Hematopoietic multipotent progenitor cell (in vitro differentiated cells): ENCODE data around the gene STK11. TPM values are rescaled to one million over a fixed set of nuclear protein-coding genes. Genes with fewer than 3 reads are reported as not detected.

ENCODE experiments used
- DNase-seq, 3 donors: peaks; one replicate each; pipeline ENCODE4 v3.0.0-alpha.2; 2011 to 2015; ENCODE audit warnings: low read depth in 2 of 3, low spot score in 2 of 3
- total RNA-seq: library from RNA; depleted of rRNA; stranded (reverse); fragments of >200 nt; gene quantifications from one replicate; pipeline ENCODE4 v1.2.3, GENCODE V29; 2012

The STK11 gene
- total RNA-seq, 1 donor: 104 TPM

DNA sequence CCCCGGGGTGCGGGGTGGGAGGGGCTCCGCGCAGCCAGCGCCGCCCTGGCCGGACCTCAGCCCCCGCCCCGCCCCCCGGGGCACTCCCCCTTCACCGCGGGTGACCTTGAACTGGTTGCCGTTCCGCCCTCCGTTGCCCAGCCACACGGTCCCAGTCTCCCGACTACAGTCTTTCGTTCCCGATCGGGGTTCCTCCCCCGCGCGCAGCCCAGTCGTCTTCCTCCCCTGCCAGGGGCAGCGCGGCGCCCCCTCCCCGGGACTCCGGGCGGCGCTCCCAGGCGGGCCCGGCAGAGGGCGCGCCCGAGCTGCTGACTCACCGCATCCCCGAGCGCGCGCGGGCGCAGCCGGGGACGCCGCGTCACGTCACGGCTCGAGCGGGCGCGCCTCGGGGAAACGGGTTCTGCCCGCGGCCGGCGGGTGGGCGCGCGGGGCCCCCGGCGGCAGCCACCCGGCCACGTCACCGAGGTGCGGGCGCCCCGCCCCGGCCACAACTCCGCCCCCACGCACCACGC is 43.3 kb downstream of the STK11 start:
- peak; percentile 81 to 87 (median 81) for DNase-seq

DNA sequence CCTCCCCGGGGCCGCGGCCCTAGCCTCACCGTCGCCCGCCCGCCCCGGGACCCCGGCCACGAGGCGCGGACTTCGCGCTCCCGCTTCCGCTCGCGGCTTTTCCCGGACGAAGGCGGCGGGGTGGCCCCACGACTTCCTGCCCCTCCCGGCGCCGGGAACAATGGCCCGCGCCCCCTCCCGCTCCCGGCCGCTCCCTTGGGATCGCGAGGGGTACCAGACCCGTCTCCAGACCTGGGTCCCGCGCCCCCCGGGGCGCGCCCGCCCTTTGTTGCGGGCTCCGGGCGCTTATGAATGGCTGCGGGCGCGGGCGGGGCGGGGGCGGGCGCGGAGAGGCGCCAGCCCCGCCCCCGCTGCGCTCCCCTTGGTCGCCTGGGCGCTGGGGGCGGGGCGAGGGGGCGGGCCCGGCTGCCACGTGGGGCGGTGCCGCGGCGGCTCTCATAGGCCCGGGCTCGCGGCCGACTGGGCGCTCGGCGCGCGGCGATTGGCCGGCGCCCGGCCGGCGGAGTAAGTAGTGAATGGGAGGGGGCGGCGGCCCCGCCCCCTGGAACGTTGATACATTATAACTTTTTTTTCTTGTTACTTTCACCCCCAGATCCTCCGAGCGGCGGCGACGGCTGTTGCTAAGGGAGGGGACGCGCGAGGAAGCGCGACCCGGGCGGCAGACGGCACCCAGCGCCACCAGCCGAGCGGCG is 43.9 kb downstream of the STK11 start:
- peak; percentile 93 to 96 (median 95) for DNase-seq

DNA sequence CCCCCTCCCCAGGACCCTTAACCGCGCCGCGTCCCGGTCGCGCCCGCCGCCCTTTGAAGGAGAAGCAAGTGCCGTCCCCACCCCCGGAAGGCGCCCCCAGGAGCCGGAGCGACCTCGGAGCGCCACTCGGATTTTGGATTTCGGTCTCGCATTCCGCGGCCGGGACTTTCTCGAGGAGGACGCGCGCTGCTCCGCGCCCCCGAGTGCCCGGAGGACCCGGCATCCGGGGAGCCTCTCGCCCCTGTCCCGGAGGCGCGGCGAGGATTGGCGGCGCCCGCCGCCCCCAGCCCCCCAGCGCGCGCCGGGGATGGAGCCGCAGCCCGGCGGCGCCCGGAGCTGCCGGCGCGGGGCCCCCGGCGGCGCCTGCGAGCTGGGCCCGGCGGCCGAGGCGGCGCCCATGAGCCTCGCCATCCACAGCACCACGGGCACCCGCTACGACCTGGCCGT is 44.4 kb downstream of the STK11 start:
- DNase-seq: no peak

DNA sequence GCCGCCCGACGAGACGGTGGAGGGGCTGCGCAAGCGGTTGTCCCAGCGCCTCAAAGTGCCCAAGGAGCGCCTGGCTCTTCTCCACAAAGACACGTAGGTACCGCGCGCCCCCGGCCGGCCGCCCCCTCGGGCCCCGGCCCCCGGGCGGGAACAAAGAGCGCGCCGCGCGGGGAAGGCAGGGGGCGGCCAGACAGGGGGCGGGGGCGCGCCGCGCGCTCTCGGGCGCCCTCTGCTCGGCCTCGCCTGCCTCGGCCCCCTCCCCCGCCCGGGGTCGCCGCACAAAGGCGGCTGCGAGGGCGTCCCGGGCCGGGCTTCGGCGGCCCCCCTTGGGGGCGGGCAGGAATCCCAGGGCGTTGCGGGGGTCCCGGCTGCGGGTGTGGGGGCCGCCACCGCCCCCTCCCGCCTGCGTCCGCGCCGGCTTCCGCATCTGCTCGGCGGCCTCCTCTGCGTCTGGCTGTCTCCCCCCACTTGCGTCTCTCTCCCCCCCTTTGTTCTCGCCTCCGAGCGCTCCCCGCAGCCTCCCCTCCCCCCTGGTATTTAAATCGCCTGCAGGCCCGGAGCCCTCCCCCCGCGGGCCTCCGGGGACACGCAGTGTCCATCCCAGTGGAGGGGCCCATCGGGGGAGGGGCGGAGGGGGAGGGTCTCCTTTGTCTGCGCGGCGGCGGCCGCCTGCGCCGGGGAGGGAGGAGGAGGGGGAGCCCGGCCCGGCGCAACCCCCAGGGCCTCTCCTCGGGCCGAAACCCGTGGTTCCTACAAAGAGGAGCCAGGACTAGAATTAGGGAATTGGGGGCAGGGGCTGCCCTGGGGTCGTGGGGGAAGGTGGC is 45.1 kb downstream of the STK11 start:
- peak in 2 of 3 donors; percentile 43 to 48 for DNase-seq

DNA sequence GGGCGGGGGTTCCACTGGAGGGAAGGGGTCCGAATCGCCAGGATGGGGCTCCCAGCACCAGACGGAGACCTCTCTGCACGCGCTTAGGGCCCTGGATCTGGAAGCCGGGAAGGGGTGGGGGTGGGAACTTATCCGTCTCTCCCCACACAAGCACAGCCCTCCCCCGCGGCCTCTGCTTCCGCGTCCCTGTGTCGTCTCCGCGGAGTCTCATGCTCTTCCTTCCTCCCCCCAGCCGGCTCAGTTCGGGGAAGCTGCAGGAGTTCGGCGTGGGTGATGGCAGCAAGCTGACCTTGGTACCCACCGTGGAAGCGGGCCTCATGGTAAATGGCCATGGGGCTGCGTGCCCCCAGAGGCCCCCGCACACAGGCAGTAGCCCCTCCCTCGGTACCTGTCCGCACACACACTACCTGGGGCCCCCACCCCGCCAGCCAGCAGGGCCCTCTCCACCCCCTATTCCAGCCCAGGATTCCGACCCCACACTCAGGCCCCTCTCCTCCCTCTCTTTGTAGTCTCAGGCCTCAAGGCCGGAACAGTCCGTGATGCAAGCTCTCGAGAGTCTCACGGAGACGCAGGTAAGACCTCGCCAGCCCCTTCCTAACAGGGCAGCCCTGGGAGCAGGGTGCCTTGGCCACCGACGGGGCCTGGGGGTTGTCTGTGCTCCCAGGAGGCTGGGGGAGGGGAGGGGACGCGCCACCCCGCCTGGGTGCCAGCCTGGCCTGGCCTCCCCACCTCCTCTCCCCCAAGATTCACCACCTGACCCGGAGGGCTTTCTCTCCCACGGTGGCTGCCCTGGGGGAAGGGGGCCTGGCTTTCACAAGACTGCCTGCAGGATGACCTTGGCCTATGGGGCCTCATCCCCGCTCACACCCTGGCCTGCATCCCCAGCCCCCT is 46.0 kb downstream of the STK11 start:
- peak in 1 of 3 donors; percentile 57 for DNase-seq

DNA sequence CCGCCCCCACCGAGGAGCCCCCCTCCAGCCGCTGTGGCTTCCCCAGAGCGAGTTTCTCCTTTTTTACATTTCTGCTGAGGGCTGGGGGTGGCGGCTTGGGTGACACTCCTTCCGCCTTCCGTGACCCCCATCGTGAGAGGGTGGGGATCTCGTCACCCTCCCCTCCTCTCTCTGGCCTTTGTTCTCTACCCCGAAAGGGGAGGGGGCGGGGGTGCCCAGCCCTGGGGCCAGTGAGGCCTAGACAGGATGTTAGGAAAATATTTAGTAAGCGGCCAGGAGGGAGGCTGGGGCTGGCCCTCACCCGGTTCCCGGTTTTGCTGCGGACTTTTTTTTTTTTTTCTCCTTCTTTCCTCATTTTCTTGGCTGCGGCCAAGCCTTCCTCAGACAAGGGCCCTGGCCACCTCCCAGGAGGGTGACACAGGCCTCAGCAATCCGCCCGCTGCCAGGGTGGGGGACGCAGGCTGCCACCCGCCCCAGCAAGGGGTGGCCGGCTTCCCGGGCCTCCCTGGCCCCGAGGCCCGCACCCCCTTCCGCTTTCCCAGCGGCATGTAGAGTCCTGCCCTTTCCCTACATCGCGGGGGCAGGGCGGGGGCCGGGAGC is 46.7 kb downstream of the STK11 start:
- DNase-seq: peak in 2 of 3 donors; percentile 92 to 97

DNA sequence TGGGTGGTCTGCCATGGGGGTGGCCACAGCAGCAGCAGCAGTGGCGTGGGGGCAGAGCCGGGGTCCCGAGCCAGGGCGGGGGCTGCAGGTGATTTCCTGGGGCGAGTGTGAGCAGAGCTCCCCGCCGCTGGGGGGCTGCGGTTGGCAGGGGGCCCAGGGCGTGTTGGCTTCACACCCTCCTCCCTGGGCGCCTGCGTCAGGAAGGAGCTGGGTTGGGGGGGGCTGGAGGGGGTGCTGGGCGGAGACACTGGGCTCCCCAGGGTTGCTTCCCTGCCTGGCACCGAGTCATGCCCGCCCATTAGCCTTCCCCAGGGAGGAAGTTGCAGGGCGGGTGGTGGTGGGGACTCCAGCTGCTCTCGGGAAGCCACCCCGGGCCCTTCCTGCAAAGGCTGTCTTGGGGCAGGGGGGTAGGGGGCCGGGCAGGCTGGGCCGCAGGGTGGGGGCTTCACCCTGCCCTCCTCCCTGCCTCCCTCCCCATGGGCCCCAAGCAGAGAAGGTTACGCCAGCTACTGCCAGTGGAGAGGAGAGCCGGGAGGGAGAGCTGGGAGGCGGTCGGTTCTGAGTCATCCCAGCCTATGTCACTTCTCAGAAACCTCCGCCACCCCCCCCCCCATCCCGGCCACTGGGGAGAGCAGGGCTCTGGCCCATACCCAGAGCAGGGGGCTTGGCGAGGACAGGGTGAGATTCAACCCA is 47.4 kb downstream of the STK11 start:
- peak in 2 of 3 donors; percentile 92 to 95 for DNase-seq

DNA sequence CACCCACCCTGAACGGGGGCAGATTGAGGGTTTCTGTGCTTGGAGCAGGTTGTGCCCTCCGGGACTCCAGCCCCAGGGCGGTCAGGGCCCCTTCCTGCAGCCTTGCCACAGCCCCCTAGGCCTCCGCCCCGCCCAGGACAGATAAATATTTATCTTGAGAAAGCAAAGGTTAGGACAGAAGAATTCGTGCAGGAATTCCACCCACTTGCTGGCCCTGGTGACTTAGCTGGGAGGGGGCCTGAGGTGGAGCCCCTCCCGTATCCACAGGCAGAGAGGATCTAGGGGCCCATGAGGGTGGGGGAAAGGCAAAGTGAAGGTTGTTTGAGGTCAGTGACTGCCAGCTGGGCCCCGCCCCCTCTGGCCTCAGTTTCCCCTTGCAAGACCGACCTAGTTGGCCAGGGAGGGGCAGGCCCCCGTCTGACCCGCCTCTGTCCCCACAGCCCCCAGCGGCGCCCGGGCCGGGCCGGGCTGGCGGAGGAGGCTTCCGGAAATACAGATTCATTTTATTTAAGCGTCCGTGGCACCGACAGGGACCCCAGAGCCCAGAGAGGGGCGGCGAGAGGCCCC is 48.0 kb downstream of the STK11 start:
- no peak for DNase-seq

DNA sequence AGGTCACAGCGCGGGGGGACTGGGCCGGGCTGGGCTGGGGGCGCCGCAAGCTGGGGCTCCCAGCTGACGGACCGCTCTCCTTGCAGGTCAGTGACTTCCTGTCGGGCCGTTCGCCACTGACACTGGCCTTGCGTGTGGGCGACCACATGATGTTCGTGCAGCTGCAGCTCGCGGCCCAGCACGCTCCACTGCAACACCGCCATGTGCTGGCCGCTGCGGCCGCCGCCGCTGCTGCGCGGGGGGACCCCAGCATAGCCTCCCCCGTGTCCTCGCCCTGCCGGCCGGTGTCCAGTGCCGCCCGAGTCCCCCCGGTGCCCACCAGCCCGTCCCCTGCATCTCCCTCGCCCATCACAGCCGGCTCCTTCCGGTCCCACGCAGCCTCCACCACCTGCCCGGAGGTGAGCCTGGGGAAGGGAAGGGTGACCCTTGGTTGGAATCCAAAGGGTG is 48.5 kb downstream of the STK11 start:
- no peak for DNase-seq

DNA sequence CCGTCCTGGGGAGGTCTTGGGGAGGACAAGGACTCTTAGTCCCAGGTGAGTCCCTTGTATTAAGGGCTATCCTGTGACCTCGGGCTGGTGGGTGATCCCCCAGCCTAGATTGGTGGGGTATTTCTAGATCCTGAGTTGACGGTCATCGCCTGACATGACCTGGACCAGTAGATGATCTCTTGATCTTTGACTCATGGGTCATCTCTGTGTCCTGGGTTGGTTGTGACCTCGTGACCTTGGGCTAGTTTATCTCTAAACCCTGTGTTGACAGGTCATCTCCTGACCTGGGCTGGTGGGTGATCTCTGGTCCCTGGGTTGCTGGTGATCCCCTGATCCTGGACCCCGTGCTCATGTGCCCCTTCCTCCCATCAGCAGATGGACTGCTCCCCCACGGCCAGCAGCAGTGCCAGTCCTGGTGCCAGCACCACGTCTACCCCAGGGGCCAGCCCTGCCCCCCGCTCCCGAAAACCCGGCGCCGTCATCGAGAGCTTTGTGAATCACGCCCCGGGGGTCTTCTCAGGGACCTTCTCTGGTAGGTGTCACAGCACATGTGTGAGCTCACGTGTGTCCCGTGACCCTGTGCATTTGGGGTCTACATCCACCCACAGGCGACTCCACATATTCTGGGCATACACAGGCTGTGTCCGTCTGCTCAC is 49.1 kb downstream of the STK11 start:
- DNase-seq: no peak

DNA sequence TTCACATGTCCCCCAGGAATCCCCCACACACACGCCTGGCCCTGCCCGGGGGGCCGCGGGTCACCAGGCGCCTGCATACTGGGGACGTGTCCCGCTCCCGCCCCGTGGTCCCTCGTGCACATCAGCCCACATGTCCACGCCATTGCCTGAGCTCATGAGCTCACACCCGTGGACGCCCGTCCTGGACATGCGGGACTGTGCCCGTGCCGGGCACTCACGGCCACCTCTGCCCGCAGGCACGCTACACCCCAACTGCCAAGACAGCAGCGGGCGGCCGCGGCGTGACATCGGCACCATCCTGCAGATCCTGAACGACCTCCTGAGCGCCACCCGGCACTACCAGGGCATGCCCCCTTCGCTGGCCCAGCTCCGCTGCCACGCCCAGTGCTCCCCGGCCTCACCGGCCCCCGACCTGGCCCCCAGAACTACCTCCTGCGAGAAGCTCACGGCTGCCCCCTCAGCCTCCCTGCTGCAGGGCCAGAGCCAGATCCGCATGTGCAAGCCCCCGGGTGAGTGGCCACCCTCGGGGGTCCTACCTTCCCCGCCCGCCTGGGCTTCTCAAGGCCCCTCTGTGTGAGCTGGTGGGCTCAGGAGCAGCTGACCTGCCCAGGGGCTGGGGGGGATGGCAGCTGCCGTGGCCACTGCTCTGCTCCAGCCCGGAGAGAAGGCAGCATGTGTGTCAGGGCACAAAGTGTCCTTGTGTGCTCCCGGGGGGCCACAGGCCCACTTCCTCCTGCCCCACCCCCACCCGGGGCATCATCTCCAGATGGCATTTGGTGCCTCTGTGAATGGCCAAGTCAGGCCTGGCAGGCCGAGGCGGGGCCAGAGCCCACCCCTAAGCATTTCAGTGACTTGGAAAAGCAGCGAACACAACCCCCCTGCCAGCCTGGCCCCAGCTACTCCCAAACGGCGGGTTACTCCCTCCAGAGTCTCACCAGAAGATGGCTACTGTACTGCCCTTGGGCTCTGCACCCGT is 49.9 kb downstream of the STK11 start:
- no peak for DNase-seq

DNA sequence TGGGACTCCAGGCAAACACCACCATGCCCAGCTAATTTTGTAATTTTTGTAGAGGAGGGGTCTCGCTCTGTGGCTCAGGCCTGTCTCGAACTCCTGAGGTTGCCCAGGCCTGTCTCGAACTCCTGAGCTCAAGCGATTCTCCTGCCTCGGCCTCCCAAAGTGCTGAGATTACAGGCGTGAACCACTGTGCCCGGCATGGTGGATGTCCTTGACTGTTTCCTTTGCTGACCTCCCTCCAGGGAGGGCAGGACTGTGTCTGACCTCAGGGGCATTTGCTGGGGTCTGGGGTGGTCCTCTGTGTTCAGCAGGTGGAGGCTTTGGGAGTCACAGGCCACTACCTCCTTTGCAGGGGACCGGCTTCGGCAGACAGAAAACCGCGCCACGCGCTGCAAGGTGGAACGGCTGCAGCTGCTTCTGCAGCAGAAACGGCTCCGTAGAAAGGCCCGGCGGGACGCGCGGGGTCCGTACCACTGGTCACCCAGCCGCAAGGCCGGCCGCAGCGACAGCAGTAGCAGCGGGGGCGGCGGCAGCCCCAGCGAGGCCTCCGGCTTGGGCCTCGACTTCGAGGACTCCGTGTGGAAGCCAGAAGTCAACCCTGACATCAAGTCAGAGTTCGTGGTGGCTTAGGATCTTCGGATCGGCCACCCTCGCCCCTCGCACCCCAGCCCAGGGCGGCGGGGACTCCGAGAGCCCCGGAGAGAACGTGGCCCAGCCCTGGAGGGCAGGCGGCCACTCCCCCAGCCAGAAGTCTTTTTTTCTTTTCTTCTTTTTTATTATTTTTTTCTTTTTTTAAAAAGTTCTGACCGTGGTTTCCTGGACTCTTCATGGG is 51.3 kb downstream of the STK11 start:
- no peak for DNase-seq

DNA sequence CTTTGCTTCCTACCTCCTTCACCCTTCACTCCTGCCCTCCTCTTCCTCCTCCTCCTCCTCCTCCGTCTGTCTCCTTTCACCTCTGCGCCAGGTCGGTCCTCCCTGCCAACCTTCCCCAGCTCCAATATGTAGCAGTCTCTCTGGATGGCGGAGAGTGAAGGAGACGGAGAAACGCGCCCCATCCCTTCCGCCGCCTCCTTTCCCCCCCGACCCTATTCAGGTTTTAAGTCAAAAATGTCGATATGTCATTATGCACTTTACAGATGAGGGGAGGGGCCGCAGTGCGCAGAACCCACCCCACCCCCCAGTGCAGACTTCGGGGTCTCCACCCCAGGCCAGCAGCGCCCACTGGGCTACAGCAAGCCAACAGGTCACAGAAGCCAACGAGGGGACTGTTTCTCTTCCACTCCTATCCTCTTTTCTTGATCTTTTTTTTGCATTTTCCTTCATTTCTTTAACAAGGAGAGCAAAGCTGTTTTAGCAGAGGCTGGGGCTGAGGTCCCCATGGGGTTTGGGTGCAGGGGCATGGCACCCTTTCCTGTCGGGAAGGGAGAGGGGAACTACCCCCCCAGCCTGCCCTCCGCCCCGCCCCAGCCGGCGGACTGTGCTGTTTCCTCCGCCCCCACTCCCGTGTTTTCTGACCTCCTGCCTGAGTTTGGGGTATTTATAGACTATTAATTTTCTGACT is 52.0 kb downstream of the STK11 start:
- no peak for DNase-seq

DNA sequence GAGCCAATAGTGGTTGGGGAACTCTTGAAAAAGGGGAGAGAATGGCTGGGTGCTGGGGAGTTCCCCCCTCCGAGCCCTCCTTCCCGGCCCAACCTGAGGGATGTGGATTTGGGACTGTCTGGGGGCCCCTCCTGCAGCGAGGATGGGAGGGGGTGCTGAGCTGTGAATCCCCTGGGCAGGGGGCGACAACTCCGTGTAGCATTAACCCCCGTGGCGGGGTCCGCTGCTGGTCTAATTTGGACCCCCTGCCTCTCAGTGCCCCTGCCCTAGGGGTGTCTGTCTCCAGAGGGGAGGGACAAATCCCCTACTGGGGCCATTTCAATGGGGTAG is 52.5 kb downstream of the STK11 start:
- DNase-seq: no peak

DNA sequence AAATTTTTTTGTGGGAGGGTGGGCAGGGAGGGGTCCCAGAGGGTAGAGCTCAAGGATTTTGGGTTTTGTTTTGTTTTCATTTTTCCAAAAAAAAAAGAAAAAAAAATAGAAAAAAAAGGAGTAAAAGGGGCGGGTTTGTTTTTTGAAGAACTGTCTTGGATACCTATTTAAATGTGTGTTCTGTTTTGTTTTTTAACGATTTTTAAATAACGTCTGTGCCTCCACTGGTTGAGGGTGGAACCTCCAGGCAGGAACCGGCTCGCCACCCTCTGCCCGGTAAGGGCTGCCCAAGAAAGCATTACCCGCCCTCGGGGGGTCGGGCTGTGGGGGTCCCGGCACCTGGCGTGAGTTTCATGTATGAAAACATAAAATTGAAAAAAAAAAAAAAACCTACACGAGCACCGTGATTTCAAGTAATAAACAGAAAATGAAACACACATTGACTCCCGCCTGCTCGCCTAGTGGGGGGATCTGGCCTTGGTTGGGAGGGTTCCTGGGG is 53.2 kb downstream of the STK11 start:
- no peak for DNase-seq

DNA sequence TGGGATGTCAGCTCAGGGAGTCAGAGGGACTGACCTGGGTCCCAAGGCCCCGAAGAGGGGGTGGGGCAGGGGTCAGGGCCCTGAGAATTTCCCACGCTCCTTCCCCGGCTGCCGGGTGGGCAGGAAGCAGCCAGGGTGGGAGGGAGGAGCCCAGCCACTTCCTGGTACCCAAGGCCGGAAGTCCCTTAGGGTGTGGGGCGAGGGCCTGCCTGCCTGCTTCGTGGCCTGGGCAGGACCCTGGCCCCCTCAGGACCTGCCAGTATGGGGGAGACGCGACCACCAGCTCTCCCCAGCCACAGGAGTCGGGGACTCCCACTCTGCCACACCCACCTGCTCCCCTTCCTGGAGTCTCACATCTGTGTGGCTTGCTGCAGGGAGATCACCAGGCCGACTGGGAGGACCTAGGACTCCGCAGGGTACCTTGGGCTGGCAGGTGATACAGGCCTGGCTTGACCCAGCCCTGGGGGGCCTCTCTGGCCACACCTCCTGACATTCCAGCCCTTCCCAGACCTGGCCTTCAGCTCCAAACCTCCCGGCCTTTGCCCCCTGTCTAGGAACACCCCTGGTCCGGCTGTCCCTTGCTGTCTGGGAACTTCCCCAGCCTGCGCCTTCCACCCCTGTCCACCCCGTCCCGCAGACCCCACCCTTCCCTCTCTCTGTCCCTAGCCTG is 53.8 kb downstream of the STK11 start:
- DNase-seq: peak in 2 of 3 donors; percentile 56 to 68
